Effector CD8-positive, alpha-beta T cell (primary cell): ENCODE data around the gene PPP4R3A.
"Not testable (repeated sequence)": the region's sequence is repeated elsewhere in the genome, so short reads cannot be mapped to it uniquely, and the experiment has no call there.

Experiments used
- DNase-seq: peaks from one replicate; lab custom pipeline; 2025; lab: John Stamatoyannopoulos, UW

The PPP4R3A gene

DNA sequence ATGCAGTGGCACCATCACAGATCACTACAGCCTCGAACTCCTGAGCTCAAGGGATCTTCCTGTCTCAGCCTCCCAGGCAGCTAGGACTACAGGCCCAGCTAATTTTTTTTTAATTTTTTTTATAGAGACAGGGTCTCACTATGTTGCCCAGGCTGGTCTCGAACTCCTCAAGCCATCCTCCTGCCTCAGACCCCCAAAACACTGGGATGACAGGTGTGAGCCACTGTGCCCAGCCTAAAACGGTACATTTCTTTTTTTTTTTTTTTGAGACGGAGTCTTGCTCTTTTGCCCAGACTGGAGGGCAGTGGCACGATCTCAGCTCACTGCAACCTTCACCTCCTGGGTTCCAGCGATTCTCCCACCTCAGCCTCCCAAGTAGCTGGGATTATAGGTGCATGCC is 100.9 kb downstream of the PPP4R3A start:
- DNase-seq = not testable (repeated sequence)
